Measurements from ENCODE around the gene RNF169. TPM values are rescaled to one million over a fixed set of nuclear protein-coding genes. Genes with fewer than 3 reads are reported as not detected.

Gene RNF169
- total and polyA plus RNA-seq, 2 donors (not counting 1 experiment from before 2014, with no cell fraction given) = 12.3 to 32.2 TPM

DNA sequence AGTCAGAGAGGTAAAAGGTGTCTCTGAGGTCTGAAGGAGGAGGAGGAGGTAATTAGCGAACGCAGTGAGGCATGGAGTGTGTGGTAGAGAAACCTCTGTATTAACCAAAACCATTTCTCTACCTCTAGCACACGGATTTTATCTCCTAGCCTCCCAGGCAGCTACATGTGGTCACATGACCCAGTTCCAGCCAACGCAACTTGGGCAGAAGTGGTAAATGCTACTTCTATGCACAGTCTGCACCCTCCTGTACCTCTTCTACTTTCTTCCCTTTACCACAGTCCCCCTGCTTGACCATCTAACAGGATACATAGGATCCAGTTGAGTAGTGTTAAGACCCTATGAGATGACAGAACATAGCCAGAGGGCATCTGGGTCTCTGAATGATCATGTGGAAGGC is 104.6 kb downstream of the RNF169 start:
- no peak for DNase-seq (ENCODE audit: low read depth in 2 of 2)
- no peak overlapping the region for H3K9ac ChIP-seq (ENCODE audit: insufficient read depth, low read length)
- H3K27me3 ChIP-seq (ENCODE audit: control insufficient read depth, insufficient read depth, low read length) = no peaks in the 10 kb centered on the region
- no peak overlapping the region for H3K4me3 ChIP-seq (replicated peaks in 1 of 4; ENCODE audit: control extremely low read depth in 1 of 4, insufficient read depth in 1 of 4, low read depth in 3 of 4, low read length in 4 of 4)
- no peak overlapping the region for H2AFZ ChIP-seq (ENCODE audit: low read length)
- H3K4me1 ChIP-seq (ENCODE audit: control insufficient read depth, extremely low read depth, insufficient read depth, low read length) = peaks cover 15% of the 10 kb centered on the region
- peaks cover 8% of the 10 kb centered on the region for H3K36me3 ChIP-seq (ENCODE audit: control insufficient read depth, insufficient read depth, low read length)
- no peak overlapping the region for H3K4me2 ChIP-seq (ENCODE audit: extremely low read depth, insufficient read depth, low read length)
- no peaks in the 10 kb centered on the region for H3K9me3 ChIP-seq (ENCODE audit: control insufficient read depth, insufficient read depth, low read depth, low read length)
- H4K20me1 ChIP-seq (ENCODE audit: control insufficient read depth, extremely low read depth, insufficient read depth, low read length) = no peaks in the 10 kb centered on the region
- no peaks in the 10 kb centered on the region for H3K79me2 ChIP-seq (ENCODE audit: control insufficient read depth, insufficient read depth, low read length)
- no peak overlapping the region for H3K27ac ChIP-seq (ENCODE audit: insufficient read depth, low read length)
- no peak for TF ChIP-seq EZH2 (IDR thresholded peaks at IDR 0.05; ENCODE audit: low read length, missing control alignments)
- TF ChIP-seq, protein P1, sequence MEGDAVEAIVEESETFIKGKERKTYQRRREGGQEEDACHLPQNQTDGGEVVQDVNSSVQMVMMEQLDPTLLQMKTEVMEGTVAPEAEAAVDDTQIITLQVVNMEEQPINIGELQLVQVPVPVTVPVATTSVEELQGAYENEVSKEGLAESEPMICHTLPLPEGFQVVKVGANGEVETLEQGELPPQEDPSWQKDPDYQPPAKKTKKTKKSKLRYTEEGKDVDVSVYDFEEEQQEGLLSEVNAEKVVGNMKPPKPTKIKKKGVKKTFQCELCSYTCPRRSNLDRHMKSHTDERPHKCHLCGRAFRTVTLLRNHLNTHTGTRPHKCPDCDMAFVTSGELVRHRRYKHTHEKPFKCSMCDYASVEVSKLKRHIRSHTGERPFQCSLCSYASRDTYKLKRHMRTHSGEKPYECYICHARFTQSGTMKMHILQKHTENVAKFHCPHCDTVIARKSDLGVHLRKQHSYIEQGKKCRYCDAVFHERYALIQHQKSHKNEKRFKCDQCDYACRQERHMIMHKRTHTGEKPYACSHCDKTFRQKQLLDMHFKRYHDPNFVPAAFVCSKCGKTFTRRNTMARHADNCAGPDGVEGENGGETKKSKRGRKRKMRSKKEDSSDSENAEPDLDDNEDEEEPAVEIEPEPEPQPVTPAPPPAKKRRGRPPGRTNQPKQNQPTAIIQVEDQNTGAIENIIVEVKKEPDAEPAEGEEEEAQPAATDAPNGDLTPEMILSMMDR (conservative IDR thresholded peaks at IDR 0.05 in 1 of 2, IDR thresholded peaks at IDR 0.05 in 1 of 2; ENCODE audit: low read depth in 1 of 2, low read length in 2 of 2) = no peak

DNA sequence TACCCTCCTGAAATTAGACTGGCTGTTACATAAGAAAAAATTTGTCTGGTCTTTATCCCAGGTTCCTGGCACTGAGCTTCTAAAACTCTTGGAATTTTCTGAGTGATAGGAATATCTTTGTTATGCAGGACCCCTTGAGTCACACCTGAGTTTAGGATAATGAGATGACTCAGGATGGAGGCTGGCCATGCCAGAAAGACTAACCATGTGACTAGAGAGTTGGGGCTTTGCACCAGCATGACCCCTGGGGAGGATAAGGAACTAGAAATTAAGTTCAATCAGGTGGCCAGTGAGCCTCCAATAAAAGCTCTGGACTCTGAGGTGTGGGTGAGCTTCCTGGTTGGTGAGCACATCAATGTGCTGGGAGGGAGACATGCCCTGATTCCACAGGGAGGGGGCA is 112.1 kb downstream of the RNF169 start:
- no peak overlapping the region for H3K9ac ChIP-seq (ENCODE audit: insufficient read depth, low read length)
- TF ChIP-seq EZH2 (IDR thresholded peaks at IDR 0.05; ENCODE audit: low read length, missing control alignments) = no peak
- TF ChIP-seq, protein P1 (conservative IDR thresholded peaks at IDR 0.05 in 1 of 2, IDR thresholded peaks at IDR 0.05 in 1 of 2; ENCODE audit: low read depth in 1 of 2, low read length in 2 of 2) = no peak
- H3K4me1 ChIP-seq (ENCODE audit: control insufficient read depth, extremely low read depth, insufficient read depth, low read length) = no peaks in the 10 kb centered on the region
- no peak overlapping the region for H3K4me3 ChIP-seq (replicated peaks in 1 of 4; ENCODE audit: control extremely low read depth in 1 of 4, insufficient read depth in 1 of 4, low read depth in 3 of 4, low read length in 4 of 4)
- H3K27ac ChIP-seq (ENCODE audit: insufficient read depth, low read length) = no peak overlapping the region
- no peaks in the 10 kb centered on the region for H3K36me3 ChIP-seq (ENCODE audit: control insufficient read depth, insufficient read depth, low read length)
- no peaks in the 10 kb centered on the region for H4K20me1 ChIP-seq (ENCODE audit: control insufficient read depth, extremely low read depth, insufficient read depth, low read length)
- no peaks in the 10 kb centered on the region for H3K27me3 ChIP-seq (ENCODE audit: control insufficient read depth, insufficient read depth, low read length)
- H2AFZ ChIP-seq (ENCODE audit: low read length) = no peak overlapping the region
- no peak overlapping the region for H3K4me2 ChIP-seq (ENCODE audit: extremely low read depth, insufficient read depth, low read length)
- DNase-seq (ENCODE audit: low read depth in 2 of 2) = no peak
- no peaks in the 10 kb centered on the region for H3K9me3 ChIP-seq (ENCODE audit: control insufficient read depth, insufficient read depth, low read depth, low read length)
- no peaks in the 10 kb centered on the region for H3K79me2 ChIP-seq (ENCODE audit: control insufficient read depth, insufficient read depth, low read length)

DNA sequence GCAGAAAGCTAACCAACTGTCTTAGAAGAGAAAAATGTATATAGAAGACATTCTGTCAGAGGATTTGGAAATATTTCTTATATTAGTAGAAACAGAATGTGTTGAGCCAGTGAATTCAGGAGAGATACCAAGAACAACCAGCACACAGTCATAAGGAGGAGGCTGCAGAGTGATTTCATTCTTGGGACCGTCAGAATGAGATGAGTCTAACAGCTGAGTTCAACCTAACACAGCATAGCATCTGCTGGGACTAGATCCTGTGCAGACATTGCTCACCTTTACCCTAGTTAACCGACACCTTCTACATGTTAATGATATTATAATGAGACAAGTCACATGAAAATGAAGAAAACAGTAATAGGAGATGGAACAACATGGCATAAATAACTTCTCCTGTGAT is 114.8 kb downstream of the RNF169 start:
- Histone ChIP-seq H2AFZ (ENCODE audit: low read length) (no peak overlapping the region), H3K36me3 (ENCODE audit: control insufficient read depth, insufficient read depth, low read length) (no peaks in the 10 kb centered on the region), H3K79me2 (ENCODE audit: control insufficient read depth, insufficient read depth, low read length) (no peaks in the 10 kb centered on the region), H3K27me3 (ENCODE audit: control insufficient read depth, insufficient read depth, low read length) (no peaks in the 10 kb centered on the region), H3K4me3 (replicated peaks in 1 of 4; ENCODE audit: control extremely low read depth in 1 of 4, insufficient read depth in 1 of 4, low read depth in 3 of 4, low read length in 4 of 4) (no peak overlapping the region), H3K4me2 (ENCODE audit: extremely low read depth, insufficient read depth, low read length) (no peak overlapping the region), H3K9me3 (ENCODE audit: control insufficient read depth, insufficient read depth, low read depth, low read length) (peaks cover 2% of the 10 kb centered on the region), H3K9ac (ENCODE audit: insufficient read depth, low read length) (no peak overlapping the region), H3K27ac (ENCODE audit: insufficient read depth, low read length) (no peak overlapping the region), H4K20me1 (ENCODE audit: control insufficient read depth, extremely low read depth, insufficient read depth, low read length) (no peaks in the 10 kb centered on the region), H3K4me1 (ENCODE audit: control insufficient read depth, extremely low read depth, insufficient read depth, low read length) (no peaks in the 10 kb centered on the region)
- DNase-seq (ENCODE audit: low read depth in 2 of 2) = no peak
- no peak for TF ChIP-seq EZH2 (IDR thresholded peaks at IDR 0.05; ENCODE audit: low read length, missing control alignments)
- TF ChIP-seq, protein P1 (conservative IDR thresholded peaks at IDR 0.05 in 1 of 2, IDR thresholded peaks at IDR 0.05 in 1 of 2; ENCODE audit: low read depth in 1 of 2, low read length in 2 of 2) = no peak
